Measurements from ENCODE around the gene FBXO28. TPM values are rescaled to one million over a fixed set of nuclear protein-coding genes. Genes with fewer than 3 reads are reported as not detected.

Gene FBXO28, protein sequence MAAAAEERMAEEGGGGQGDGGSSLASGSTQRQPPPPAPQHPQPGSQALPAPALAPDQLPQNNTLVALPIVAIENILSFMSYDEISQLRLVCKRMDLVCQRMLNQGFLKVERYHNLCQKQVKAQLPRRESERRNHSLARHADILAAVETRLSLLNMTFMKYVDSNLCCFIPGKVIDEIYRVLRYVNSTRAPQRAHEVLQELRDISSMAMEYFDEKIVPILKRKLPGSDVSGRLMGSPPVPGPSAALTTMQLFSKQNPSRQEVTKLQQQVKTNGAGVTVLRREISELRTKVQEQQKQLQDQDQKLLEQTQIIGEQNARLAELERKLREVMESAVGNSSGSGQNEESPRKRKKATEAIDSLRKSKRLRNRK
- total RNA-seq, result 32.5 TPM
- 10 to 100 TPM; 13.0 to 17.6 (median 15.5) TPM for polyA plus RNA-seq

GRCh38 chr1:224113918-224114786 is at the start of gene FBXO28:
TSS of gene FBXO28 (plus strand) at chr1:224114111. CDS start at chr1:224114130, 19 bp downstream.
- peak; percentile 87 to 97 (median 92) for DNase-seq
- Histone ChIP-seq H3K4me3 (ENCODE audit: low read depth, low read length) (peak within 1 kb of the TSS; percentile 75), H3K27ac (ENCODE audit: insufficient read depth, low read length, poor library complexity, severe bottlenecking) (peak within 1 kb of the TSS; percentile 93), H3K27me3 (ENCODE audit: control insufficient read depth, insufficient read depth, low read length) (peaks cover 5% of the 10 kb centered on the region), H3K36me3 (ENCODE audit: control insufficient read depth, insufficient read depth, low read length) (peaks cover 7% of the 10 kb centered on the region), H3K9me3 (ENCODE audit: control insufficient read depth in 2 of 2, low read length in 2 of 2) (no peaks in the 10 kb centered on the region), H3K4me1 (ENCODE audit: control insufficient read depth, insufficient read depth, low read length, poor library complexity, severe bottlenecking) (peaks cover 30% of the 10 kb centered on the region)
- peaks cover 13 to 38% (median 29%) of the 10 kb centered on the region in 4 donors for H3K4me1 Mint-ChIP-seq
- no peaks in the 10 kb centered on the region for H3K9me3 Mint-ChIP-seq
- peak within 1 kb of the TSS; percentile 91 to 98 (median 97) for H3K27ac Mint-ChIP-seq
- H3K4me3 Mint-ChIP-seq, result peak within 1 kb of the TSS; percentile 79 to 98 (median 94)
- H3K27me3 Mint-ChIP-seq, result peaks cover 21% of the 10 kb centered on the region
- H3K36me3 Mint-ChIP-seq, result no peaks in the 10 kb centered on the region
- ATAC-seq (ENCODE audit: low read depth in 2 of 2), result peak; percentile 91 to 92

GRCh38 chr1:224064150-224064549 is 49.8 kb upstream of the FBXO28 start:
- no peak overlapping the region for H3K4me3 Mint-ChIP-seq
- Histone ChIP-seq H3K27ac (ENCODE audit: insufficient read depth, low read length, poor library complexity, severe bottlenecking) (no peak overlapping the region), H3K36me3 (ENCODE audit: control insufficient read depth, insufficient read depth, low read length) (no peaks in the 10 kb centered on the region), H3K4me3 (ENCODE audit: low read depth, low read length) (no peak overlapping the region), H3K9me3 (ENCODE audit: control insufficient read depth in 2 of 2, low read length in 2 of 2) (no peaks in the 10 kb centered on the region), H3K4me1 (ENCODE audit: control insufficient read depth, insufficient read depth, low read length, poor library complexity, severe bottlenecking) (no peaks in the 10 kb centered on the region), H3K27me3 (ENCODE audit: control insufficient read depth, insufficient read depth, low read length) (peaks cover 10% of the 10 kb centered on the region)
- no peaks in the 10 kb centered on the region for H3K36me3 Mint-ChIP-seq
- peaks cover 33% of the 10 kb centered on the region for H3K27me3 Mint-ChIP-seq
- DNase-seq, result no peak
- peaks cover 0 to 6% (median under 1%) of the 10 kb centered on the region in 4 donors for H3K4me1 Mint-ChIP-seq
- ATAC-seq (ENCODE audit: low read depth in 2 of 2), result no peak
- peaks cover 0 to 2% (median 0%) of the 10 kb centered on the region in 7 donors for H3K9me3 Mint-ChIP-seq
- no peak overlapping the region for H3K27ac Mint-ChIP-seq

GRCh38 chr1:224065455-224065854 is 48.5 kb upstream of the FBXO28 start:
- H3K4me3 Mint-ChIP-seq, result no peak overlapping the region
- ATAC-seq (ENCODE audit: low read depth in 2 of 2), result no peak

GRCh38 chr1:224067207-224067606 is 46.7 kb upstream of the FBXO28 start:
- no peak for ATAC-seq (ENCODE audit: low read depth in 2 of 2)
- no peak overlapping the region for H3K27ac Mint-ChIP-seq
- H3K4me3 ChIP-seq (ENCODE audit: low read depth, low read length), result no peak overlapping the region

More at GRCh38 chr1:224065455-224065854, 48.5 kb upstream of the FBXO28 start:
- Mint-ChIP-seq H3K36me3 (no peaks in the 10 kb centered on the region), H3K27ac (no peak overlapping the region), H3K9me3 (peaks cover 0 to 2% (median 0%) of the 10 kb centered on the region in 7 donors), H3K27me3 (peaks cover 38% of the 10 kb centered on the region), H3K4me1 (peaks cover 0 to 6% (median under 1%) of the 10 kb centered on the region in 4 donors)
- Histone ChIP-seq H3K4me3 (ENCODE audit: low read depth, low read length) (no peak overlapping the region), H3K9me3 (ENCODE audit: control insufficient read depth in 2 of 2, low read length in 2 of 2) (no peaks in the 10 kb centered on the region), H3K36me3 (ENCODE audit: control insufficient read depth, insufficient read depth, low read length) (no peaks in the 10 kb centered on the region), H3K4me1 (ENCODE audit: control insufficient read depth, insufficient read depth, low read length, poor library complexity, severe bottlenecking) (no peaks in the 10 kb centered on the region), H3K27ac (ENCODE audit: insufficient read depth, low read length, poor library complexity, severe bottlenecking) (no peak overlapping the region), H3K27me3 (ENCODE audit: control insufficient read depth, insufficient read depth, low read length) (peaks cover 11% of the 10 kb centered on the region)
- DNase-seq, result no peak

GRCh38 chr1:224067621-224068457 is 46.1 kb upstream of the FBXO28 start:
- DNase-seq, result no peak
- Mint-ChIP-seq H3K27me3 (peaks cover 53% of the 10 kb centered on the region), H3K4me3 (no peak overlapping the region), H3K4me1 (peaks cover 0 to 6% (median under 1%) of the 10 kb centered on the region in 4 donors), H3K36me3 (no peaks in the 10 kb centered on the region), H3K9me3 (peaks cover 0 to 4% (median 0%) of the 10 kb centered on the region in 7 donors), H3K27ac (no peak overlapping the region)
- no peak overlapping the region for H3K4me3 ChIP-seq (ENCODE audit: low read depth, low read length)
- no peak overlapping the region for H3K27ac ChIP-seq (ENCODE audit: insufficient read depth, low read length, poor library complexity, severe bottlenecking)
- H3K36me3 ChIP-seq (ENCODE audit: control insufficient read depth, insufficient read depth, low read length), result no peaks in the 10 kb centered on the region
- H3K27me3 ChIP-seq (ENCODE audit: control insufficient read depth, insufficient read depth, low read length), result peaks cover 12% of the 10 kb centered on the region
- H3K4me1 ChIP-seq (ENCODE audit: control insufficient read depth, insufficient read depth, low read length, poor library complexity, severe bottlenecking), result no peaks in the 10 kb centered on the region
- no peak for ATAC-seq (ENCODE audit: low read depth in 2 of 2)
- no peaks in the 10 kb centered on the region for H3K9me3 ChIP-seq (ENCODE audit: control insufficient read depth in 2 of 2, low read length in 2 of 2)

More at GRCh38 chr1:224067207-224067606, 46.7 kb upstream of the FBXO28 start:
- Histone ChIP-seq H3K27me3 (ENCODE audit: control insufficient read depth, insufficient read depth, low read length) (peaks cover 11% of the 10 kb centered on the region), H3K36me3 (ENCODE audit: control insufficient read depth, insufficient read depth, low read length) (no peaks in the 10 kb centered on the region), H3K4me1 (ENCODE audit: control insufficient read depth, insufficient read depth, low read length, poor library complexity, severe bottlenecking) (no peaks in the 10 kb centered on the region), H3K27ac (ENCODE audit: insufficient read depth, low read length, poor library complexity, severe bottlenecking) (no peak overlapping the region), H3K9me3 (ENCODE audit: control insufficient read depth in 2 of 2, low read length in 2 of 2) (no peaks in the 10 kb centered on the region)
- H3K9me3 Mint-ChIP-seq, result peaks cover 0 to 4% (median 0%) of the 10 kb centered on the region in 7 donors
- H3K27me3 Mint-ChIP-seq, result peaks cover 48% of the 10 kb centered on the region
- H3K4me3 Mint-ChIP-seq, result no peak overlapping the region
- no peaks in the 10 kb centered on the region for H3K36me3 Mint-ChIP-seq
- peaks cover 0 to 6% (median under 1%) of the 10 kb centered on the region in 4 donors for H3K4me1 Mint-ChIP-seq
- DNase-seq, result no peak

- H3K27ac ChIP-seq (ENCODE audit: insufficient read depth, low read length, poor library complexity, severe bottlenecking), result no peak overlapping the region
- H3K36me3 ChIP-seq (ENCODE audit: control insufficient read depth, insufficient read depth, low read length), result no peaks in the 10 kb centered on the region
- Mint-ChIP-seq H3K36me3 (no peaks in the 10 kb centered on the region), H3K4me3 (no peak overlapping the region), H3K27me3 (peaks cover 57% of the 10 kb centered on the region), H3K27ac (no peak overlapping the region), H3K4me1 (peaks cover 0 to 6% (median under 1%) of the 10 kb centered on the region in 4 donors), H3K9me3 (peaks cover 0 to 4% (median 0%) of the 10 kb centered on the region in 7 donors)
- peaks cover 14% of the 10 kb centered on the region for H3K27me3 ChIP-seq (ENCODE audit: control insufficient read depth, insufficient read depth, low read length)
- ATAC-seq (ENCODE audit: low read depth in 2 of 2) (no peak), DNase-seq (no peak)
- H3K4me3 ChIP-seq (ENCODE audit: low read depth, low read length), result no peak overlapping the region
- H3K9me3 ChIP-seq (ENCODE audit: control insufficient read depth in 2 of 2, low read length in 2 of 2), result no peaks in the 10 kb centered on the region
- no peaks in the 10 kb centered on the region for H3K4me1 ChIP-seq (ENCODE audit: control insufficient read depth, insufficient read depth, low read length, poor library complexity, severe bottlenecking)
Measured at GRCh38 chr1:224068458-224069072, 45.3 kb upstream of the FBXO28 start.

Measured in CD4-positive, CD25-positive, alpha-beta regulatory T cell (primary cell).